Prostate gland (tissue), 2 donors: Measurements from ENCODE around the gene TMEM154.

Source experiments
- POLR2A ChIP-seq: fragments of 450-650 bp; IDR thresholded peaks from one replicate; pipeline ENCODE4 v1.6.1; 2016; ENCODE audit warnings: antibody characterized with exemption, mild to moderate bottlenecking
- TF ChIP-seq, protein P1 (sequence below), 4 experiments: fragments of 200-600 bp in 2 of 4; fragments of 450-650 bp in 2 of 4; sonication (generic) in 2 of 4; IDR thresholded peaks; 1 replicate in 3 of 4; 2 replicates in 1 of 4; pipeline ENCODE4 v1.5.1; 2016 to 2019; ENCODE audit warnings: antibody characterized with exemption in 4 of 4, mild to moderate bottlenecking in 2 of 4, moderate library complexity in 2 of 4

DNA sequence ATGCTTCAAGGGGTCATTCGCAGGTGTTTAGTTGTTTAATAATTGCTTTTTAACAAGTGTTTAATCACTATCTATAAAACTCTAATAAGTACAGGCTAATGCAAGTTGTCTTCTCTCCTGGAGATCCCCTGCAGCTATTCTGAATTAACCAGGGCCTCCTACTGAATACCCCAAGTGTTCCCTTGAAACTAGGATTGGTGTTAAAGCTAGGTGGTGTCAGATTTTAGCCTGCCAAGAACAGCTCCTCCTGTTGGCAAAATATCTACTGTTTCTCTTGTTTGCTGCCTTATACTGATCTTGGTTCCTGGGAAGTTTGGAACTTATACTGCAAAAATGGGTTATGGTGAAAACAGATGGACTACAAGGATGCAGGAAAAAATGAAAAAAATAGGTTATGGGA, 26.1 kb upstream of the TMEM154 start:
- TF ChIP-seq, protein P1, sequence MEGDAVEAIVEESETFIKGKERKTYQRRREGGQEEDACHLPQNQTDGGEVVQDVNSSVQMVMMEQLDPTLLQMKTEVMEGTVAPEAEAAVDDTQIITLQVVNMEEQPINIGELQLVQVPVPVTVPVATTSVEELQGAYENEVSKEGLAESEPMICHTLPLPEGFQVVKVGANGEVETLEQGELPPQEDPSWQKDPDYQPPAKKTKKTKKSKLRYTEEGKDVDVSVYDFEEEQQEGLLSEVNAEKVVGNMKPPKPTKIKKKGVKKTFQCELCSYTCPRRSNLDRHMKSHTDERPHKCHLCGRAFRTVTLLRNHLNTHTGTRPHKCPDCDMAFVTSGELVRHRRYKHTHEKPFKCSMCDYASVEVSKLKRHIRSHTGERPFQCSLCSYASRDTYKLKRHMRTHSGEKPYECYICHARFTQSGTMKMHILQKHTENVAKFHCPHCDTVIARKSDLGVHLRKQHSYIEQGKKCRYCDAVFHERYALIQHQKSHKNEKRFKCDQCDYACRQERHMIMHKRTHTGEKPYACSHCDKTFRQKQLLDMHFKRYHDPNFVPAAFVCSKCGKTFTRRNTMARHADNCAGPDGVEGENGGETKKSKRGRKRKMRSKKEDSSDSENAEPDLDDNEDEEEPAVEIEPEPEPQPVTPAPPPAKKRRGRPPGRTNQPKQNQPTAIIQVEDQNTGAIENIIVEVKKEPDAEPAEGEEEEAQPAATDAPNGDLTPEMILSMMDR (IDR thresholded peaks at IDR 0.05) = no peak
- no peak for TF ChIP-seq POLR2A
